Osteoblast (primary cell): ENCODE results near the gene MYO3B. TPM values are rescaled to one million over a fixed set of nuclear protein-coding genes. Genes with fewer than 3 reads are reported as not detected.

Source experiments
- DNase-seq: peaks from one replicate; pipeline ENCODE4 v3.0.0; 2011; ENCODE audit warnings: low spot score, mixed read lengths; ENCODE audit not compliant: insufficient read length; ENCODE audit errors: missing footprints
- H2AFZ ChIP-seq: 2 replicates; pipeline ENCODE4 v1.6.0; 2011; ENCODE audit warnings: mild to moderate bottlenecking, low read length
- H3K27ac ChIP-seq: 2 replicates; pipeline ENCODE4 v1.5.1; 2011; ENCODE audit warnings: mild to moderate bottlenecking, low read depth, low read length, moderate library complexity
- H3K27me3 ChIP-seq: 2 replicates; pipeline ENCODE4 v1.6.0; 2012; ENCODE audit warnings: mild to moderate bottlenecking, control low read depth, inconsistent platforms, low read length, moderate library complexity; ENCODE audit not compliant: insufficient read depth
- H3K36me3 ChIP-seq: 2 replicates; pipeline ENCODE4 v1.5.1; 2011; ENCODE audit warnings: mild to moderate bottlenecking, low read length, control low read depth, moderate library complexity; ENCODE audit not compliant: insufficient read depth
- H3K4me1 ChIP-seq: 2 replicates; pipeline ENCODE4 v1.5.1; 2011; ENCODE audit warnings: mild to moderate bottlenecking, low read length, control low read depth, moderate library complexity; ENCODE audit not compliant: insufficient read depth
- H3K4me2 ChIP-seq: 2 replicates; pipeline ENCODE4 v1.6.0; 2011; ENCODE audit warnings: mild to moderate bottlenecking, low read length; ENCODE audit not compliant: insufficient read depth
- H3K4me3 ChIP-seq: fragments of 200-600 bp; sonication (generic); 3 replicates; pipeline ENCODE4 v1.5.1; 2012; ENCODE audit warnings: mild to moderate bottlenecking, low read length, inconsistent platforms; ENCODE audit not compliant: insufficient read depth
- H3K79me2 ChIP-seq: 2 replicates; pipeline ENCODE4 v1.6.0; 2012; ENCODE audit warnings: mild to moderate bottlenecking, low read length, control low read depth, inconsistent platforms; ENCODE audit not compliant: insufficient read depth
- H3K9me3 ChIP-seq: 2 replicates; pipeline ENCODE4 v1.5.1; 2011; ENCODE audit warnings: low read depth, low read length, control low read depth
- H4K20me1 ChIP-seq: 2 replicates; pipeline ENCODE4 v1.6.0; 2012; ENCODE audit warnings: mild to moderate bottlenecking, low read length, control low read depth; ENCODE audit not compliant: insufficient read depth
- CTCF ChIP-seq: IDR thresholded peaks from 2 replicates; pipeline ENCODE4 v1.5.1; 2011; ENCODE audit warnings: mild to moderate bottlenecking, low read depth, low read length, moderate library complexity; ENCODE audit errors: extremely low read depth
- total RNA-seq: library from RNA; depleted of rRNA; stranded (reverse); fragments of >200 nt; gene quantifications from 2 replicates; pipeline ENCODE4 v1.2.3, GENCODE V29; 2012

MYO3B gene
- total RNA-seq, 1 donor = 0.36 TPM

GRCh38 chr2:170189757-170190156 is 11.8 kb downstream of the MYO3B start:
- no peak overlapping the region for H2AFZ ChIP-seq
- no peaks in the 10 kb centered on the region for H3K36me3 ChIP-seq
- H3K27me3 ChIP-seq = no peaks in the 10 kb centered on the region
- no peak overlapping the region for H3K4me3 ChIP-seq
- TF ChIP-seq CTCF = no peak
- H3K4me2 ChIP-seq = no peak overlapping the region
- H3K4me1 ChIP-seq = no peaks in the 10 kb centered on the region
- no peaks in the 10 kb centered on the region for H4K20me1 ChIP-seq
- H3K79me2 ChIP-seq = no peaks in the 10 kb centered on the region
- H3K27ac ChIP-seq = no peak overlapping the region
- DNase-seq = no peak
- H3K9me3 ChIP-seq = no peaks in the 10 kb centered on the region

- Histone ChIP-seq H3K27ac (no peak overlapping the region), H3K4me2 (no peak overlapping the region), H3K27me3 (no peaks in the 10 kb centered on the region), H4K20me1 (no peaks in the 10 kb centered on the region), H3K9me3 (no peaks in the 10 kb centered on the region), H3K79me2 (no peaks in the 10 kb centered on the region), H2AFZ (no peak overlapping the region), H3K36me3 (no peaks in the 10 kb centered on the region), H3K4me3 (no peak overlapping the region), H3K4me1 (no peaks in the 10 kb centered on the region)
- no peak for DNase-seq
- TF ChIP-seq CTCF = no peak
These were observed 12.2 kb downstream of the MYO3B start for GRCh38 chr2:170190172-170190571.

GRCh38 chr2:170191166-170191866 is 13.4 kb downstream of the MYO3B start:
- no peak for TF ChIP-seq CTCF
- no peaks in the 10 kb centered on the region for H3K79me2 ChIP-seq
- H2AFZ ChIP-seq = no peak overlapping the region
- H3K4me2 ChIP-seq = no peak overlapping the region
- no peaks in the 10 kb centered on the region for H4K20me1 ChIP-seq
- no peak overlapping the region for H3K4me3 ChIP-seq
- H3K27me3 ChIP-seq = no peaks in the 10 kb centered on the region
- no peaks in the 10 kb centered on the region for H3K36me3 ChIP-seq
- DNase-seq = no peak
- no peak overlapping the region for H3K27ac ChIP-seq
- H3K9me3 ChIP-seq = no peaks in the 10 kb centered on the region
- H3K4me1 ChIP-seq = no peaks in the 10 kb centered on the region

GRCh38 chr2:170196963-170197362 is 19.0 kb downstream of the MYO3B start:
- Histone ChIP-seq H3K4me2 (no peak overlapping the region), H2AFZ (no peak overlapping the region), H3K27me3 (no peaks in the 10 kb centered on the region), H3K36me3 (no peaks in the 10 kb centered on the region), H4K20me1 (no peaks in the 10 kb centered on the region), H3K79me2 (no peaks in the 10 kb centered on the region), H3K27ac (no peak overlapping the region), H3K9me3 (no peaks in the 10 kb centered on the region), H3K4me3 (no peak overlapping the region), H3K4me1 (no peaks in the 10 kb centered on the region)
- TF ChIP-seq CTCF = no peak
- no peak for DNase-seq
